ENCODE measurements around the gene ADORA3. TPM values are rescaled to one million over a fixed set of nuclear protein-coding genes. Genes with fewer than 3 reads are reported as not detected.

ADORA3 gene
- total and polyA plus RNA-seq, 2 of the 4 experiments (the other 2 are of a cell fraction), result not detected

DNA sequence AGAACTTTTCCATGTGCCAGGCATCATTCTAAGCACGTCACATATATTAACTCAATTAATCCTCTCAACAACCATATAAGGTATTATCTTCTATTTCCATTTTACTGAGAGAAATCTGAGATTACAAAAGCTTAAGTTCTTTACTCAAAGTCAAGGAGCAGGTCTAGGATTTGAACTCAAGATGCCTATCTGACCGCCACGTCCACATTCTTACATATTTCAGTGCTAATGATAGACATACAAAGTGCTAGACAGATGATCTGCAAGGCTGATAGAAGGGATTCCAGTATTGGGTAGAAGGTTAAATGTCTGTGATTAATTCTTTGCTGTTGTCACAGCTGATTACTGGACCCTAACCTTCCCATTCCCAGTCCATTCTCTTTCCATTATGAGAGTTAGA, 49.7 kb downstream of the ADORA3 start:
- H3K9me1 ChIP-seq (ENCODE audit: insufficient read depth, low read length), result no peaks in the 10 kb centered on the region
- no peak overlapping the region for H3K4ac ChIP-seq (ENCODE audit: low read depth, low read length)
- H4K91ac ChIP-seq (ENCODE audit: insufficient read depth, low read depth, low read length), result no peak overlapping the region
- H2BK120ac ChIP-seq (ENCODE audit: low read depth, low read length), result no peak overlapping the region
- no peak overlapping the region for H3K9ac ChIP-seq (ENCODE audit: low read depth, low read length)
- peaks cover 18% of the 10 kb centered on the region for H3K36me3 ChIP-seq (ENCODE audit: control insufficient read depth, insufficient read depth, low read length)
- ChIA-PET POLR2A (ENCODE audit: unreplicated experiment) (no interaction called here), CTCF (interaction anchor here (0.6 kb wide), 1 partner anchor 213 kb away, joined by 5 read pairs; no protein-coding TSS in a partner anchor)
- no peak overlapping the region for H3K14ac ChIP-seq (replicated peaks; ENCODE audit: low read depth, low read length)
- H2AK9ac ChIP-seq (replicated peaks; ENCODE audit: low read depth, low read length, poor library complexity), result no peak overlapping the region
- H2BK20ac ChIP-seq (ENCODE audit: low read depth, low read length), result no peak overlapping the region
- H3K4me3 ChIP-seq (ENCODE audit: insufficient read depth, low read depth, low read length), result no peak overlapping the region
- no peak overlapping the region for H4K8ac ChIP-seq (ENCODE audit: low read depth in 2 of 2, low read length in 2 of 2)
- no peaks in the 10 kb centered on the region for H3K9me3 ChIP-seq (ENCODE audit: control insufficient read depth, insufficient read depth, low read length)
- no TSS peak for BruUV-seq (replicated peaks)
- H3K27me3 ChIP-seq (ENCODE audit: control insufficient read depth, insufficient read depth, low read length), result no peaks in the 10 kb centered on the region
- H2BK15ac ChIP-seq (ENCODE audit: low read depth, low read length), result no peak overlapping the region
- no CpG with 5 or more reads among the region's 3 CpGs for WGBS, 2 experiments (ENCODE audit: extremely low coverage in 2 of 2, insufficient read length in 1 of 2)
- no peak overlapping the region for H3K56ac ChIP-seq (ENCODE audit: extremely low read depth, insufficient read depth, low read length)
- peaks cover 41 to 57% of the 10 kb centered on the region in 2 experiments for H3K79me1 ChIP-seq (ENCODE audit: low read depth in 1 of 2, low read length in 2 of 2)
- H4K5ac ChIP-seq (ENCODE audit: low read depth, low read length), result no peak overlapping the region
- TF ChIP-seq MXI1 (IDR thresholded peaks at IDR 0.05; ENCODE audit: borderline replicate concordance, low read depth, low read length) (no peak), BHLHE40 (IDR thresholded peaks at IDR 0.05; ENCODE audit: low read depth, low read length) (no peak), CTCF (conservative IDR thresholded peaks at IDR 0.05; ENCODE audit: low read depth, low read length) (no peak), RAD21 (IDR thresholded peaks at IDR 0.05; ENCODE audit: low read length) (no peak), FOS (IDR thresholded peaks at IDR 0.05; ENCODE audit: low read depth, low read length) (no peak), RCOR1 (IDR thresholded peaks at IDR 0.05; ENCODE audit: insufficient replicate concordance, low read length) (no peak), RFX5 (IDR thresholded peaks at IDR 0.05; ENCODE audit: low read depth, low read length) (no peak), CHD1 (IDR thresholded peaks at IDR 0.05; ENCODE audit: low read depth, low read length) (no peak), POLR2A (IDR thresholded peaks at IDR 0.05; ENCODE audit: low read depth, low read length) (no peak), CEBPB (IDR thresholded peaks at IDR 0.05; ENCODE audit: low read depth, low read length) (no peak), ELK1 (IDR thresholded peaks at IDR 0.05; ENCODE audit: borderline replicate concordance, low read depth, low read length) (no peak), SMC3 (IDR thresholded peaks at IDR 0.05; ENCODE audit: low read depth, low read length) (no peak), NFE2L2 (IDR thresholded peaks at IDR 0.05; ENCODE audit: low read depth, low read length) (no peak), MAZ (IDR thresholded peaks at IDR 0.05; ENCODE audit: borderline replicate concordance, low read depth, low read length) (no peak), USF2 (IDR thresholded peaks at IDR 0.05; ENCODE audit: low read depth, low read length) (no peak), MAFK (IDR thresholded peaks at IDR 0.05; ENCODE audit: low read depth, low read length) (no peak)
- peaks cover 5% of the 10 kb centered on the region for H3K4me1 ChIP-seq (ENCODE audit: control insufficient read depth, insufficient read depth, low read length)
- no peak overlapping the region for H3K27ac ChIP-seq (ENCODE audit: insufficient read depth, low read length)
- no peak overlapping the region for H2AFZ ChIP-seq (replicated peaks; ENCODE audit: low read length, poor library complexity)
- in situ Hi-C loops (cut with MboI; ENCODE audit: low sequenced_read_pairs), result no loop called here
- 0 out of 2 replicates have a peak, but pooled peaks cover 6% of the 10 kb centered on the region for H4K20me1 ChIP-seq (ENCODE audit: insufficient read depth, low read length)
- no peak overlapping the region for H3K23ac ChIP-seq (ENCODE audit: low read depth, low read length)
- no peak overlapping the region for H3K4me2 ChIP-seq (ENCODE audit: low read depth, low read length)
- DNase-seq (no peak), ATAC-seq (ENCODE audit: low read depth) (no peak)
- intact Hi-C loops (cut with micrococcal nuclease), result no loop called here
- H2BK5ac ChIP-seq (ENCODE audit: low read depth, low read length, poor library complexity, severe bottlenecking), result no peak overlapping the region
- no peak overlapping the region for H2AK5ac ChIP-seq (ENCODE audit: low read depth, low read length)
- H3K18ac ChIP-seq (ENCODE audit: low read depth, low read length), result no peak overlapping the region
- dilution Hi-C loops (cut with HindIII; ENCODE audit: low sequenced_read_pairs, unreplicated experiment), result loop anchor here (25.0 kb wide), 1 partner anchor 309 kb away; the partner anchor contains the start of gene DDX20
